Fibroblast of villous mesenchyme (primary cell): ENCODE results near the gene INHBB. TPM values are rescaled to one million over a fixed set of nuclear protein-coding genes. Genes with fewer than 3 reads are reported as not detected.

Source experiments
- DNase-seq: peaks from one replicate; pipeline ENCODE4 v3.0.0-alpha.2; 2010; ENCODE audit warnings: low read depth
- H3K4me3 ChIP-seq: 2 replicates; pipeline ENCODE4 v1.5.1; 2011; ENCODE audit warnings: low read depth, mild to moderate bottlenecking, low read length
- CTCF ChIP-seq: IDR thresholded peaks from 2 replicates; pipeline ENCODE4 v1.5.1; 2012; ENCODE audit warnings: low read depth, mild to moderate bottlenecking, low read length; ENCODE audit not compliant: insufficient read depth
- total RNA-seq: library from RNA; depleted of rRNA; stranded (reverse); fragments of >200 nt; gene quantifications from 2 replicates; pipeline ENCODE4 v1.2.3, GENCODE V29; 2012

INHBB gene
- total RNA-seq, 1 donor, result under 0.01 TPM

GRCh38 chr2:120366698-120367097 lies 20.8 kb downstream of the INHBB start:
- TF ChIP-seq CTCF, result no peak
- H3K4me3 ChIP-seq, result no peak overlapping the region
- DNase-seq, result no peak

GRCh38 chr2:120367221-120367620 lies 21.3 kb downstream of the INHBB start:
- TF ChIP-seq CTCF, result no peak
- no peak overlapping the region for H3K4me3 ChIP-seq
- DNase-seq, result no peak

GRCh38 chr2:120367649-120368048 lies 21.7 kb downstream of the INHBB start:
- no peak overlapping the region for H3K4me3 ChIP-seq
- DNase-seq, result no peak
- TF ChIP-seq CTCF, result no peak

- H3K4me3 ChIP-seq, result no peak overlapping the region
- DNase-seq, result no peak
- TF ChIP-seq CTCF, result no peak
Observed at GRCh38 chr2:120368086-120368485, 22.1 kb downstream of the INHBB start.

- H3K4me3 ChIP-seq, result no peak overlapping the region
- DNase-seq, result no peak
- no peak for TF ChIP-seq CTCF
Observed at GRCh38 chr2:120369250-120369649, 23.3 kb downstream of the INHBB start.

- no peak for TF ChIP-seq CTCF
- DNase-seq, result no peak
- no peak overlapping the region for H3K4me3 ChIP-seq
Observed at GRCh38 chr2:120371969-120372625, 26.2 kb downstream of the INHBB start.

GRCh38 chr2:120372816-120373215 lies 26.9 kb downstream of the INHBB start:
- no peak for DNase-seq
- H3K4me3 ChIP-seq, result no peak overlapping the region
- no peak for TF ChIP-seq CTCF
